HK-2 (cell line): ENCODE measurements around the gene STXBP2.

ENCODE experiments used
- DNase-seq: peaks from one replicate; pipeline ENCODE4 v3.0.0-alpha.2; 2018; ENCODE audit not compliant: unreplicated experiment

Gene STXBP2

DNA sequence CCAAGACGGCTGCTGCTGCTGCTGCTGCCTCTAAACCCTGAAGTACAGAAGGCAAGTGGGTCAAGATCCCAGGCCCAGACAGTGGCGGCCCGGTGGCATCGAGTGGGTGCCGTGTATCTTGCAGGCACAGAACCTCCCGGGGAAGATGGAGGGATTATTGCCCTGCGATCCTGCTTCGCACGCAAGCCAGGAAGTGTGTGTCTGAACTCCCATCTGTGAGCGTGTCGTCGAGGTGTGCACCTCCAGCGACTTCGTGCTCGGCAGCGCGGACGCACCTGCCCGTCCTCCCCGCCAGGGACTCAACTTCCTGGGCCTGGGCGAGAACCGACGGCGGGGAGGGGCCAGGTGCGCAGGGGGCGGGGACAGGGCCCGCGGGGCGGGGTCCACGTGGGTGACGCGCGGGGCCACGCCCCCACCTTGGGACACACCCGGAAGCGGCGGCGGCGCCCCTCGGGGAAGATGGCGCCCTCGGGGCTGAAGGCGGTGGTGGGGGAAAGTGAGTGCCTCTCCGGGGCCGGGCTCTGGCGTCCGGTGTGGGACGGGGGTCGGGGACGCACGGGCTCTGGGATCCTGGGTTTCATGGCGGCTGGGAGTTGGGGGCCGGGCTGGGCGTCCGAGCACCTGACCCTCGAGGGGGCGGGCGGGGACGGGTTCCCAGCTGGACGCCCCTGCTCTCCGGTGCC, at the start of gene STXBP2:
Gene STXBP2 (plus strand): TSS at position 420 of the 683 bp plus-strand sequence. CDS start 40 bp downstream, at position 460.
- DNase-seq, result peak; percentile 89

DNA sequence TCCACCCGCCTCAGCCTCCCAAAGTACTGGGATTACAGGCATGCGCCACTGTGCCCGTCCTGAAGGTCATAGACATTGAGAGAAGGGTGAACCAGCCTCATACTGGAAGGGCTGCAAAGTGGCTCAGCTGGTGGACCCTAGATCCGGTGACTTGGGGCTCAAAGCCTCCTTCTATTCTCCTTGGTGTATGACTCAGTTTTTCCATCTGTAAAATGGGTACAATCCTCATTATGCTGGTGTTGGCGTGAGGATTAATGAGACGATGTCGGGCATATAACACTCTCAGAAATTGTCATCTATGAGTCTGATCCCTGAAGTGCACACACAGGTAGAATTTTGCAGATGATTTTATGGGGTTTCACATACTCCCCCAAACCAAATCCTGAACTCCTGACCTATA, 47.1 kb upstream of the STXBP2 start:
- no peak for DNase-seq

DNA sequence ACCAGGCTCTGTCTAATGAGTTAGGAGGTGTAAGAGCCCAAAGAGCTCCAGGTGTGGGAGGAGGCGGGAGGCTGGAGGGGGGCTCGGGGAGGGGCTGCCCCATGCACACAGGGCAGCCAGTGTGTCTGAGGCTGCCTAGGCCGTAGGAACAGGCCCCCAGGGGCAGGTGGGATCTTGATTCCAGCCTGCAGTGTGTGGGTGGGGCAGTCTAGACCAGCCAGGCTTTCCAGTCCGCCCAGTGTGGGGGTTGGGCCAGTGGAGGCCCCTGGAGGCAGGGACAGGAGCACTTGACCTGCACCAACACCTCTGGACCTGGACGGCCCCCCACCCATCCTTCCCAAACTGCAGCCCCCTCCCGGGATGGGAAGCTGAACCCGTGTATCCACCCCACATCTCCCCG, 46.7 kb upstream of the STXBP2 start:
- no peak for DNase-seq

DNA sequence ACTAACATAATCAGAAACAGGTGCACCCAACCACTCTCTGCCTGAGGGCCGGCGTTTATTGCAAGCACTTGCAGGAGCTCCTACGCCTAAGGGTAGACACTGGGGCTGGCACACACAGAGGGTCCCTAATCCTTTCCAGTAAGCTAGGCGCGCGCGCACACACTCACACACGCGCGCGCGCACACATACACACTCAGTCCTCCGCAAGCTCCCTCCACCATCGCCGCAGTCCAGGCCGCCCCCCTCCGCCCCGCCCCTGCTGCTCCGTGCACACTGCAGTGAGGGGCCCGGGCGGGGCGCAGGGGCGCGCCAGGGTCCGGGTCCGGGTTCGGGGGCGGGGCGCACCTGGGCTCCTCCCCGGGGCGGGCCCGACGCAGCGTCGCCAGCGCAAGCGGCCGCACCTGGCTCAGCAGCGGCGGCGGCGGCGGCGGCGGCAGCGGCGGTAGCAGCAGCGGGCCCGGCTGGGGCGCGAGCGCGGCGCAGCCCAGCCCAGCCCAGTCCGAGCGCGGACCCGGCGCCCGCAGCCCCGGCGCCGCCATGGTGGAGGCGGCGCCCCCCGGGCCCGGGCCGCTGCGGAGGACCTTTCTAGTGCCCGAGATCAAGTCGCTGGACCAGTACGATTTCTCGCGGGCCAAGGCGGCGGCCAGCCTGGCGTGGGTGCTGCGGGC, 41.3 kb upstream of the STXBP2 start, which contains the start of gene CAMSAP3:
Gene CAMSAP3 (plus strand): TSS at position 398 of the 668 bp plus-strand sequence. CDS start 140 bp downstream, at position 538.
- DNase-seq, result peak; percentile 41

GRCh38 chr19:7596211-7596937, 40.5 kb upstream of the STXBP2 start:
- DNase-seq, result no peak

DNA sequence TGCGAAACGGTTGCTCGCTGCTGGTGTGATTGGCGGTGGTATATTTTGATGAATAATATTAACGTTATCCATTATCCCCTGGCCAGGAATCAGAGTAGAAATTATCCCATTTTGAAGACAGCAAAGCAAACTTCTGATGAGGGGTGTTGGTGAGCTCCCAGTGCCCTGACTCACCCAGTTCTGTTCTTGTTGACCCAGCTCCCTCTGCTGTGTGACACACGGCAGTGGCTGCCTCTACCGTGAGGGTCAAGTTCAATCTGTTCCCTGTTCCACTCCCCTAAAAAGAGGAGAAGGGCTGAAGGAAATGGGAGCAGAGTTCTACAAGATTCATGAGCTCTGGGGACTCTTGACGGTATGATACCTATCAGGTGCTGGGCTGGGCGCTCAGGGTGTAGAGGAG, 39.2 kb upstream of the STXBP2 start:
- no peak for DNase-seq

DNA sequence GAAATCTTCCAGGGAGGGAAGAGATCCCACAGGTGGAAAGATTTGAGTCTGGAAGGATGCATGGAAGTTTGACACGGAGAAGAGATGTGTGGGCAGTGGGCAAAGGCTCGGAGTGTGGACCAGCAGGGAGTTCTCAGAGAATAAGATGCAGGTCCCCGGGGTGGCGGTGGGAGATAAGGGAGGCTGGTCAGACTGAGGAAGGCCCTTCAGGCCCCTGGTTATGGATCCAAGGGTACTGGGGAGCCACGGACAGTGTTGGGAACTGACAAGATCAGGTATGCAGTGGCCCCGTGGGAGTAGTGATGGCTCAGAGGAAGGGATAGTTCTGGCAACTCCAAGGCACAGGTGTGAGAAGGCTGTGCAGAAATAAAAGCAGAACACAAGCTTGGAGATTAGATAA, 38.7 kb upstream of the STXBP2 start:
- DNase-seq, result no peak

- no peak for DNase-seq
Observed at GRCh38 chr19:7600721-7601120, 36.2 kb upstream of the STXBP2 start.

DNA sequence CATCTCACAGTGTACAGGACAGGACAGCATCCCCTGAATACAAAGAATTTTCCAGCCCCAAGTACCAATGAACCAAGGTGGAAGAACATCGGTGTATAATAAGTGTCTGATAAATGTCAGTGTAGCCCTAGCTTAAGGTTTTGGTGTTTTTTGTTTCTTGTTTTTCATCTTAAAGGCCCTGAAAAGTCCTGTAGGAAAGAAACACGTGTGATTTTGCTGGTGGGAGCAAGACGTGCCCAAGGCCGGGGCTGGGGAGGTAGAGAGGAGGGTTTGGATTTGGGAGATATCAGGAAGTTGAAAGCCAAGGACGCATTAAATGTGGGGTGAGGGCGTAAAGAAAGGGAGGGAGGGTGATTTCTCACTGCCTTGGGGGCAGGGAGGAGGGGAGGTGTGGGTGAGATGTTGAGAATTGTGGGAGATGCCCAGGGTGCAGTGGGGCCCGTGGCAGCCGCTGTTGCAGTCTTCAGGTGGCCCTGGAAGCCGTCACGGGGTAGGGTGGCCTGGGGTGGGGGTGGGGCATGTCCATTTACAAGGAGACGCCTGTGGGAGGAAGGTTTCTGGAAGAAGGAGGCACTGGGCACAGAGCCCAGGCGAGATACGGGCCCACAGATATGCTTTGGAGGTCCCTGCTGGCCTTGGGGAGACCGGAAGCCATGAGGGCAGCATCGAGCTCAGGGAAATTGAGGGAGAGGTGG, 34.5 kb upstream of the STXBP2 start:
- no peak for DNase-seq

DNA sequence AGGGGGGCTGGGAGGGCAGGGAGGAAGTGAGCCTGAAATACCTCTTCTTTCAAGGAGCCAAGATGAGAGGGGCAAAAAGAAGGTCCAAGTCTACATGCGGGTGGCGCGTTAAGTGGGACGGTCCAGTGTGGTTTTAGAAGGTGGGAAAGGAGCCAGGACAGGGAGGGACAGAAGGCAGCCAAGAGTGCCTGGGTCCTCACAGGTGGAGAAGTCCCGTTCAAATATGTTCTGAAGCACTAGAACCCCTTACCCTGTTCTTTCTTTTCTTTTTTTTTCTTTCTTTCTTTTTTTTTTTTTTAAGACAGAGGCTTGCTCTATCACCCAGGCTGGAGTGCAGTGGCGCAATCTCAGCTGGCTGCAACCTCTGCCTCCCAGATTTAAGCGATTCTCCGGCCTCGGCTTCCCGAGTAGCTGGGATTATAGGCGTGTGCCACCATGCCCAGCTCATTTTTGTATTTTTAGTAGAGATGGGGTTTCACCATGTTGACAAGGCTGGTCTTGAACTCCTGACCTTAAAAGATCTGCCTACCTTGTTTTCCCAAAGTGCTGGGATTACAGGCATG, 33.9 kb upstream of the STXBP2 start:
- no peak for DNase-seq

- no peak for DNase-seq
Observed at GRCh38 chr19:7603919-7604318, 33.0 kb upstream of the STXBP2 start.

- DNase-seq, result no peak
Observed at GRCh38 chr19:7605490-7606222, 31.3 kb upstream of the STXBP2 start.

- DNase-seq, result no peak
Observed at GRCh38 chr19:7606289-7606688, 30.6 kb upstream of the STXBP2 start.

GRCh38 chr19:7607212-7607873, 29.6 kb upstream of the STXBP2 start:
- DNase-seq, result no peak

DNA sequence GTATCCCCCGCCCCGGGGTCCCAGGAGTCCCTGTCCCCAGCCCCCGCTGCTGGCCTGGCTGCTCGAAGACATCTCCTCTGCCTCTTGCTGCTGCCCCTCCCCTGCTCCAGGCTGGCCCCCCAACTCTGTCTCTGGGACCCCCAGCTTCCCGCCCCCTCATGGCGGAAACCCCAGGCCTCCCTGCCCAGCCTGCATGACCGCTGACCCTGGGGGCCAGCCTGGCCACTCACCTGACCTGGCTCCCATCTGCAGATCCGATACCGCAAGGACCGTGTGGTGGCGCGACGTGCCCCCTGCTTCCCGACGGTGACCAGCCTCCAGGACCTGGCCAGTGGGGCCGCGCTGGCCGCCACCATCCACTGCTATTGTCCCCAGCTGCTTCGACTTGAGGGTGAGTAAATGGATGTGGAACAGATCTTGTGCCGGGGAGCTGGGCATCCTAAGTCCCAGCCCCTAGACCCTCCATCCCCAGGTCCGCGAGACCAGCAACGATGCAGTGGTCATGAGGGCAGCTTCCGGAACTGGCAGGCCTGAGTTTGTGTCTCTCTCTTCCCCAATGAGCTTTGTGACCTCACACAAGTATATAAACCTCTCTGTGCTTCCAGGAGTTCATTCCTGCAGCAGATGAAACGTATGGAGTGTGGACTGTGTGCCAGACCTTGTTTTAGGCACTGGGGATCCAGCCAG, 28.9 kb upstream of the STXBP2 start:
- DNase-seq, result no peak

DNA sequence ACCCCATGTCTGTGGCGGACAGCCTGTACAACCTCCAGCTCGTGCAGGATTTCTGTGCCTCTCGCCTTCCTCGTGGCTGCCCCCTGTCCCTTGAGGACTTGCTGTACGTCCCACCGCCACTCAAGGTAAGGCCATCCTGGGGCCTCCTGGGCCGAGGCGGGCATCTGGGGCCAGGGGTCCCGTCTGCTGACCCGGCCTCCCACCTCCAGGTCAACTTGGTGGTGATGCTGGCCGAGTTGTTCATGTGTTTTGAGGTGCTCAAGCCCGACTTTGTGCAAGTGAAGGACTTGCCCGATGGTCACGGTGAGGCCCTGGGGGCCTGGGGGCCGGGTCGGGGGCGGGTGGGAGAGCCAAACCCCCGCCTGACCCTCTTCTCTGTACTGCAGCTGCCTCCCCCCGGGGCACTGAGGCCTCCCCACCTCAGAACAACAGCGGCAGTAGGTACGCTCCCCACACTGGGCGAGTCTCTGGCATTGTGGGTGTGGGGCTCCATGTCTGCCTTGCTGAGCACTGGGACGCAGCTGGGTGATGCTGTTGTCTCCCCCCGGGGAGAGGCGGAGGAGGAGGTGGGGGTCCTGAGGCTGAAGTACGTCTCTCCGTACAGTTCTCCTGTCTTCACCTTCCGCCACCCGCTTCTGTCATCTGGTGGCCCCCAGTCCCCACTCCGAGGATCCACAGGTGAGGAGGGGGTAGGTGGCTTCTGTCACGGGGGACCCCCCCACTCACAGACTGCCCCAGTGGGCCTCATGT, 26.2 kb upstream of the STXBP2 start:
- DNase-seq, result no peak

GRCh38 chr19:7611541-7612279, 25.2 kb upstream of the STXBP2 start:
- no peak for DNase-seq
